CD14-positive monocyte (primary cell): ENCODE results near the gene CALML4. TPM values are rescaled to one million over a fixed set of nuclear protein-coding genes. Genes with fewer than 3 reads are reported as not detected.

Source experiments
- DNase-seq, 3 donors: peaks; one replicate each; pipeline ENCODE4 v3.0.0-alpha.2; 2011 to 2022
- H2AFZ ChIP-seq: 2 replicates; pipeline ENCODE4 v1.6.0; 2012; ENCODE audit warnings: mild to moderate bottlenecking, low read depth, low read length, inconsistent platforms; ENCODE audit not compliant: insufficient read depth, poor library complexity, severe bottlenecking
- H3K27ac ChIP-seq, 2 donors: 1 replicate in 1 of 2; 2 replicates in 1 of 2; pipeline ENCODE4 v1.5.1; 2012 to 2013; ENCODE audit warnings: low read length in 2 of 2, control low read depth in 1 of 2, inconsistent platforms in 1 of 2, low read depth in 1 of 2, mild to moderate bottlenecking in 1 of 2
- H3K27me3 ChIP-seq, 2 donors: one replicate each; pipeline versions ENCODE4 v1.6.0 to v1.6.1; 2011 to 2013; ENCODE audit warnings: low read length in 2 of 2; ENCODE audit not compliant: control insufficient read depth in 2 of 2, insufficient read depth in 2 of 2
- H3K36me3 ChIP-seq, 2 donors: replicated peaks in 1 of 2; 1 replicate in 1 of 2; 2 replicates in 1 of 2; pipeline versions ENCODE4 v1.5.1 to v1.6.1; 2012 to 2013; ENCODE audit warnings: low read length in 2 of 2, control low read depth in 1 of 2, inconsistent platforms in 1 of 2, mild to moderate bottlenecking in 1 of 2; ENCODE audit not compliant: insufficient read depth in 2 of 2, control insufficient read depth in 1 of 2
- H3K4me1 ChIP-seq, 2 donors: 1 replicate in 1 of 2; 2 replicates in 1 of 2; pipeline versions ENCODE4 v1.5.1 to v1.6.1; 2012 to 2013; ENCODE audit warnings: low read length in 2 of 2, control low read depth in 1 of 2, inconsistent platforms in 1 of 2, mild to moderate bottlenecking in 1 of 2, moderate library complexity in 1 of 2; ENCODE audit not compliant: insufficient read depth in 2 of 2, control insufficient read depth in 1 of 2
- H3K4me2 ChIP-seq: replicated peaks from 2 replicates; pipeline ENCODE3; 2012; ENCODE audit warnings: low read length, moderate library complexity, mild to moderate bottlenecking; ENCODE audit not compliant: poor library complexity, severe bottlenecking; ENCODE audit errors: extremely low read depth
- H3K4me3 ChIP-seq, 3 experiments: fragments of 200-600 bp in 1 of 3; sonication (generic) in 1 of 3; replicated peaks in 1 of 3; 1 replicate in 2 of 3; 2 replicates in 1 of 3; pipeline ENCODE4 v1.5.1; 2011 to 2013; ENCODE audit warnings: low read length in 3 of 3, mild to moderate bottlenecking in 3 of 3, control low read depth in 2 of 3, low read depth in 2 of 3, inconsistent platforms in 1 of 3, moderate library complexity in 1 of 3
- H3K79me2 ChIP-seq: 2 replicates; pipeline ENCODE4 v1.6.0; 2012; ENCODE audit warnings: mild to moderate bottlenecking, control low read depth, inconsistent platforms, low read length, moderate library complexity; ENCODE audit not compliant: insufficient read depth
- H3K9ac ChIP-seq: 2 replicates; pipeline ENCODE4 v1.6.0; 2017; ENCODE audit warnings: low read length, mild to moderate bottlenecking; ENCODE audit not compliant: insufficient read depth, poor library complexity, severe bottlenecking
- H3K9me3 ChIP-seq, 2 donors: replicated peaks in 1 of 2; 1 replicate in 1 of 2; 2 replicates in 1 of 2; pipeline versions ENCODE4 v1.5.1 to v1.6.1; 2012 to 2013; ENCODE audit warnings: low read length in 2 of 2, control low read depth in 1 of 2; ENCODE audit not compliant: control insufficient read depth in 1 of 2, insufficient read depth in 1 of 2
- H4K20me1 ChIP-seq: 2 replicates; pipeline ENCODE4 v1.6.0; 2012; ENCODE audit warnings: mild to moderate bottlenecking, low read length, control low read depth, moderate library complexity; ENCODE audit not compliant: insufficient read depth
- H3K27ac Mint-ChIP-seq, 7 donors: one replicate each; pipeline ENCODE4 v1.8.0; 2020; ENCODE audit warnings: mild to moderate bottlenecking in 7 of 7, mixed read lengths in 7 of 7, moderate library complexity in 6 of 7, inconsistent platforms in 2 of 7
- H3K27me3 Mint-ChIP-seq, 3 donors: one replicate each; pipeline ENCODE4 v1.8.0; 2021 to 2022; ENCODE audit warnings: low read depth in 3 of 3, mild to moderate bottlenecking in 3 of 3, mixed read lengths in 3 of 3, moderate library complexity in 3 of 3, inconsistent platforms in 1 of 3
- H3K36me3 Mint-ChIP-seq, 2 donors: one replicate each; pipeline ENCODE4 v1.8.0; 2020; ENCODE audit warnings: mixed read lengths in 2 of 2, inconsistent platforms in 1 of 2, mild to moderate bottlenecking in 1 of 2
- H3K4me1 Mint-ChIP-seq: one replicate; pipeline ENCODE4 v1.8.0; 2020; ENCODE audit warnings: mild to moderate bottlenecking, mixed read lengths
- H3K4me3 Mint-ChIP-seq, 2 donors: one replicate each; pipeline ENCODE4 v1.8.0; 2020; ENCODE audit warnings: mild to moderate bottlenecking in 2 of 2, mixed read lengths in 2 of 2, moderate library complexity in 1 of 2
- H3K9me3 Mint-ChIP-seq, 7 donors: one replicate each; pipeline ENCODE4 v1.8.0; 2020 to 2022; ENCODE audit warnings: mixed read lengths in 7 of 7, mild to moderate bottlenecking in 6 of 7, moderate library complexity in 6 of 7, inconsistent platforms in 2 of 7
- WGBS: methylation state at CpG from one replicate; pipeline ENCODE4 v1.1.5; 2013; ENCODE audit warnings: missing lambda C conversion rate; ENCODE audit not compliant: insufficient coverage; 5-methylcytosine and 5-hydroxymethylcytosine counted together
- intact Hi-C, 2 donors: fragments of 100-400 bp; cut with micrococcal nuclease; formaldehyde crosslinking; loops; one replicate each; pipeline versions ENCODE4 v1.15.0 to v1.15.1; 2023
- polyA plus RNA-seq, 3 donors: library from polyadenylated mRNA; depleted of rRNA in 1 of 3; unstranded in 2 of 3; stranded (reverse) in 1 of 3; fragments of 300-500 nt in 2 of 3; fragments of >200 nt in 1 of 3; fragmentation: Illumina TruSeq in 2 of 3; gene quantifications; 1 replicate in 2 of 3; 2 replicates in 1 of 3; pipeline ENCODE4 v1.2.3, GENCODE V29; 2012 to 2021
- TF ChIP-seq, protein P1 (sequence below): fragments of 200-600 bp; IDR thresholded peaks from one replicate; pipeline ENCODE4 v1.8.0; 2022; ENCODE audit warnings: antibody characterized with exemption, mild to moderate bottlenecking

CALML4 gene
- polyA plus RNA-seq, 3 donors, result 24.3 to 44.5 (median 38.8) TPM

- Mint-ChIP-seq H3K4me1 (no peaks in the 10 kb centered on the region), H3K4me3 (no peak overlapping the region), H3K27me3 (peaks cover 0 to 2% (median 2%) of the 10 kb centered on the region in 3 donors), H3K9me3 (peaks cover 11 to 27% (median 21%) of the 10 kb centered on the region in 7 donors), H3K27ac (no peak overlapping the region), H3K36me3 (peaks cover 3% of the 10 kb centered on the region in 2 donors)
- Histone ChIP-seq H3K36me3 (no peaks in the 10 kb centered on the region), H3K9ac (no peak overlapping the region), H3K27me3 (no peaks in the 10 kb centered on the region), H3K9me3 (peaks cover 10 to 17% of the 10 kb centered on the region in 2 donors), H3K4me2 (no peak overlapping the region), H2AFZ (no peak overlapping the region), H3K27ac (no peak overlapping the region), H3K4me1 (no peaks in the 10 kb centered on the region), H4K20me1 (no peaks in the 10 kb centered on the region), H3K4me3 (no peak overlapping the region), H3K79me2 (no peaks in the 10 kb centered on the region)
- DNase-seq, result no peak
- TF ChIP-seq, protein P1, sequence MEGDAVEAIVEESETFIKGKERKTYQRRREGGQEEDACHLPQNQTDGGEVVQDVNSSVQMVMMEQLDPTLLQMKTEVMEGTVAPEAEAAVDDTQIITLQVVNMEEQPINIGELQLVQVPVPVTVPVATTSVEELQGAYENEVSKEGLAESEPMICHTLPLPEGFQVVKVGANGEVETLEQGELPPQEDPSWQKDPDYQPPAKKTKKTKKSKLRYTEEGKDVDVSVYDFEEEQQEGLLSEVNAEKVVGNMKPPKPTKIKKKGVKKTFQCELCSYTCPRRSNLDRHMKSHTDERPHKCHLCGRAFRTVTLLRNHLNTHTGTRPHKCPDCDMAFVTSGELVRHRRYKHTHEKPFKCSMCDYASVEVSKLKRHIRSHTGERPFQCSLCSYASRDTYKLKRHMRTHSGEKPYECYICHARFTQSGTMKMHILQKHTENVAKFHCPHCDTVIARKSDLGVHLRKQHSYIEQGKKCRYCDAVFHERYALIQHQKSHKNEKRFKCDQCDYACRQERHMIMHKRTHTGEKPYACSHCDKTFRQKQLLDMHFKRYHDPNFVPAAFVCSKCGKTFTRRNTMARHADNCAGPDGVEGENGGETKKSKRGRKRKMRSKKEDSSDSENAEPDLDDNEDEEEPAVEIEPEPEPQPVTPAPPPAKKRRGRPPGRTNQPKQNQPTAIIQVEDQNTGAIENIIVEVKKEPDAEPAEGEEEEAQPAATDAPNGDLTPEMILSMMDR, result no peak
- WGBS, result 100% methylated on average over 1 of the region's 5 CpGs
- intact Hi-C loops, result no loop called here
These were observed 36.2 kb upstream of the CALML4 start for GRCh38 chr15:68241088-68241935.

DNA sequence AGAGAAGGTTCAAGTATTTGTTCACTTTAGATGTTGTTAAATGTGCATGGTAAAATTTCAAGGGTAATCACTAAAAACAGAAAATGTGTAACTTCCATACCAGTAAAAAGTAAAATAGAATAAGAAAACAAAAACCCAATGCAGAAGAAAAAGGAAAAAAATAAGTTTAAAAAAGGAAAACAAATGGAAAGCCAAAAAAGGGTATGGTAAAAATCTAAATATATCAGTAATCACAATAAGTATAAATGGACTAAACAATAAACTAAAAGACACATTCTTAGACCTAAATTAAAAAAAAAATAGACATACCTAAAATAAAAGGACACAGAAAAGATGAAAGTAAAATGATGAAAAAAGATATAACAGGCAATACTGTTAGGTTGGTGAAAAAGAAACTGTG, 33.9 kb upstream of the CALML4 start:
- H3K9ac ChIP-seq, result no peak overlapping the region
- Mint-ChIP-seq H3K27ac (no peak overlapping the region), H3K4me1 (peaks cover 1% of the 10 kb centered on the region), H3K27me3 (peaks cover 0 to 2% (median 2%) of the 10 kb centered on the region in 3 donors), H3K4me3 (no peak overlapping the region), H3K9me3 (peaks cover 2 to 15% (median 10%) of the 10 kb centered on the region in 7 donors), H3K36me3 (no peaks in the 10 kb centered on the region)
- no peak overlapping the region for H3K4me3 ChIP-seq
- H3K4me2 ChIP-seq, result no peak overlapping the region
- H3K4me1 ChIP-seq, result peaks cover 3 to 8% of the 10 kb centered on the region in 2 donors
- DNase-seq, result no peak
- no peaks in the 10 kb centered on the region for H3K27me3 ChIP-seq
- H3K9me3 ChIP-seq, result peaks cover under 1 to 8% of the 10 kb centered on the region in 2 donors
- intact Hi-C loops, result no loop called here
- TF ChIP-seq, protein P1, result no peak
- no peak overlapping the region for H2AFZ ChIP-seq
- H4K20me1 ChIP-seq, result no peaks in the 10 kb centered on the region
- H3K79me2 ChIP-seq, result no peaks in the 10 kb centered on the region
- H3K36me3 ChIP-seq, result no peaks in the 10 kb centered on the region
- H3K27ac ChIP-seq, result no peak overlapping the region
